Jurkat, Clone E6-1 (cell line): Measurements from ENCODE around the gene COP1. TPM values are rescaled to one million over a fixed set of nuclear protein-coding genes. Genes with fewer than 3 reads are reported as not detected.
"Not testable (repeated sequence)": the region's sequence is repeated elsewhere in the genome, so short reads cannot be mapped to it uniquely, and the experiment has no call there.

ENCODE experiments used
- DNase-seq: peaks from one replicate; pipeline ENCODE4 v3.0.0-alpha.2; 2011; ENCODE audit warnings: low read depth, low spot score
- H3K4me3 ChIP-seq: 2 replicates; pipeline ENCODE4 v1.5.1; 2011; ENCODE audit warnings: mild to moderate bottlenecking, low read length, control low read depth, moderate library complexity
- polyA plus RNA-seq: library from polyadenylated mRNA; unstranded; fragments of >200 nt; gene quantifications from one replicate; pipeline ENCODE4 v1.2.1, GENCODE V29; 2012; ENCODE audit warnings: missing spikeins; ENCODE audit not compliant: insufficient read length, insufficient read depth

COP1 gene
- polyA plus RNA-seq = 15.6 TPM

DNA sequence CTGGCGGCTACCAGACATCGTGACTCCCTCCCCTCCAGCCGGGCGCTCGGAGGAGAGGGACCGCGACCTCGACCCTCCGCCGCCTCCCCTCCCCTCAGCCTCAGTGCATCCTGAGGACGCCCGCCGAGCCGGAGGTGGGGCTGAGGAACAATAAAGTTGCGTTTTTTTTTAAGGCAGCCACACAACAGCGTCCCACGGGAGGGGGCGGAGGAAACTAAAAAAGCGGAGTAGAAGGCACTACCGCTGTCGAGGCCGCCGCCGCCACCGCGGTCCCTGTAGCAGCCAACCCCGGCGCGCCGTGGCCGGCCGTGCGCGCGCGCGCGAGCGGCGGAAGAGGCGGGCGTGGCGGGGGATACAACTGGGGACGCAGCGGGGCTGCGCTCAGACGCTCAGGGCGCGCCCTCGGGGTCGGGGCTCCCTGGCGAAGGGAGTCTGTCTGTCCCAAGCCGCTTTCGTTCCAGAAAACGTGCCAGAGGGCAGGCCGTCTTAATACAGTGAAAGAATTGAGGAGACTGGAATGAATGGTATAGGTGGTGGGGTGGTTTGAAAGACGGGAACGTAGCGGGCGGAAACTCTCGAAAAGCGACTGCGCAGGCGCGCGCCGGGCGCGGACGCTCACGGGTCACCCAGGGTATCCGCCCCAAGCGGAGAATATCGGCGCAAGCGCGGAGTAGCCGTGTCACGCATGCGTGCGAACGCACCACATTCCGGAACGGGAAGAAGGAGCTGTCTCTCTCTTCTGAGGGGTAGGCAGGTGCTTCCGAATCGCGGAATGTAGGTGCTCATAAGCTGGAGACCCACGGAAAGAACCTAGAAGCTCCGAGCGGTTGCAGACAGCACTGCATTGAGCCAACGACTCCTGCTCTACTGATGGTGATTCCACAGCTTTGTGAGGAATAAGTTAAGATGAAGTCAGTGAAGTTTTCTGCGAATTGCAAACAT is at the start of gene COP1:
TSS of gene COP1 (minus strand) at position 326 of the 942 bp plus-strand sequence. CDS start at position 18, 308 bp downstream.
- H3K4me3 ChIP-seq = peak within 1 kb of the TSS; percentile 60
- DNase-seq = peak; percentile 96

DNA sequence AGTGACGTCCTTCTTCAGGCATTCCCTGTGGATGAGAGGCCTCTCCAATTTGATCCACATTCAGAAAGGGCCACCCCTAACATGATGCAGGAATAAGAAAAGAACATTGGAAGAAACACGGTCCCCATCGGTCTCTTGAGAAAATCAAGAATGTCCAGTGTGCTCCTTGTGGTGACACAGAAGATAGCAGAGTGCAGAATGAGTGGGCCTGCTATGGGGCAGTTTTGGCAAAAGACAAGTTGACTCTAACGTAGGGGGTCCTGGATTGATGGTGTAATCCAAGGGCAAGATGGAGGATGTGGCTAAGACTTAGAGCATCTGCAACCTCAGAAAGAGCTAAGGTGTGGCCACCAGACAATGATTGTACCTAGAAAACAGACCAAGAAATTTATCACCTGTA is 45.1 kb upstream of the COP1 start:
- DNase-seq = no peak
- H3K4me3 ChIP-seq = no peak overlapping the region

DNA sequence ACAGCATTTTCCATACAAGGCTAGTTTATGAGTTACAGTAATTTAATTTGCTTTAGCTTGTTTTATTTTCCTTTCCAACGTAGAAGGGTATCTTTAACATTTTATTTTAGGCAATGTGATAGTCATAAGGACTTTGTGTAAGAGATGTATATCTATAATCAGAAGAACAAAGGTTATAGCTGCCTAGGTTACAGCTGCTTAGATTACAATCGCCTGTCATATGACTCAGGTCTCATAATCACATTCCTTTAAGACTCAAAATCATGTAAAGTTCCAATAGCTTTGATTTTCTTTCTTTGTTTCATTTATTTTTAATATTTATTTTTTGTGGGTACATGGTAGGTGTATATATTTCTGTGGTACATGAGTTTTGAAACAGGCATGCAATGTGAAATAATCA is 37.8 kb upstream of the COP1 start:
- no peak for DNase-seq
- no peak overlapping the region for H3K4me3 ChIP-seq

DNA sequence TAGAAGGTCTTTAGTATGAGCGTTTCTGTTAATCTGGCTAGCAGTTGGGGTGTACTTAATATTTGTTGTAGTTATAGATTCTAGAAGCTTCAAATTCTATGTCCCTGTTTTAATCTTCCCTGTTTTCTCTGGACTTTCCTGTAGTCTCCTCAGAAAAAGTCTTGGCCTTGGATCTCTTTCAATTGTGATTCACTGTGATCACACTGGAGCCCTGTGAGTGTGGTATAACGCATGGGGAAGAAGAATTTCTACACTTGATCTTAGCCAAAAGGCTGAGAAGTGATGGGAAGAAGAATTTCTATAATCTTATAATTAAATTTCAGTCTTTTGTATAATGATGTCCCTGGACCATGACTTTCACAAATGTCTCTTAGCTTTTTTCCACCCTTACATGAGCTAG is 36.7 kb upstream of the COP1 start:
- no peak for DNase-seq
- no peak overlapping the region for H3K4me3 ChIP-seq

DNA sequence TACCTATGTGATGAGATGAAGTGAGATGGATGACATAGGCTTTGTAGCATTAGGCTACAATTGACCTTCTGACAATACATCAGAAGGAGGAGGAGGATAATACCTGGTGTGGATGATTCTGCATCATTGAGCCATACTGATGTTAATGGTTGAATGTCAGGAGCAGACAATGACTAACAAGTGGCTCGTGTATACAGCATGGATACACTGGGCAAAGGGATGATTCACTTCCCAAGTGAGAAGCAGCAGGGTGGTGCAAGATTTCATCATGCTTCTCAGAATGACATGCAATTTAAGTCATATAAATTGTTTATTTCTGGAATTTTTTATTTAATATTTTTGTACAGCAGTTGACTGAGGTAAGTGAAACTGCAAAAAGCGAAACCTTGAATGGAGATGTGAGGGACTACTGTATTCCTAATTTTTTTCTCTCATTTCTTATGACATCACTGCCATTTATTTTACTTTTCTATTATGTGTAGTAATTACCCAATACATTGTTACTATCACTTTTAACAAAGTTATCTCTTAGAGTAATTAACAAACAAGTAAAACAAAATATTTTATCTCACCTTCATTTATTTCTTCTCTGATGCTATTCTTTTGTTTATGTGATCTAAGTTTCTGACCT is 34.4 kb upstream of the COP1 start:
- H3K4me3 ChIP-seq = no peak overlapping the region
- no peak for DNase-seq

DNA sequence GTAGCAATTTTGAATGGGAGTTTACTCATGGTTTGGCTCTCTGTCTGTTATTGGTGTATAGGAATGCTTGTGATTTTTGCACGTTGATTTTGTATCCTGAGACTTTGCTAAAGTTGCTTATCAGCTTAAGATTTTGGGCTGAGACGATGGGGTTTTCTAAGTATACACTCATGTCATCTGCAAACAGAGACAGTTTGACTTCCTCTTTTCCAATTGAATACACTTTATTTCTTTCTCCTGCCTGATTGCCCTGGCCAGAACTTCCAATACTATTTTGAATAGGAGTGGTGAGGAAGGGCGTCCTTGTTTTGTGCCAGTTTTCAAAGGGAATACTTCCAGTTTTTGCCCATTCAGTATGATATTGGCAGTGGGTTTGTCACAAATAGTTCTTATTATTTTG is 26.6 kb upstream of the COP1 start:
- not testable (repeated sequence) for DNase-seq, H3K4me3 ChIP-seq

DNA sequence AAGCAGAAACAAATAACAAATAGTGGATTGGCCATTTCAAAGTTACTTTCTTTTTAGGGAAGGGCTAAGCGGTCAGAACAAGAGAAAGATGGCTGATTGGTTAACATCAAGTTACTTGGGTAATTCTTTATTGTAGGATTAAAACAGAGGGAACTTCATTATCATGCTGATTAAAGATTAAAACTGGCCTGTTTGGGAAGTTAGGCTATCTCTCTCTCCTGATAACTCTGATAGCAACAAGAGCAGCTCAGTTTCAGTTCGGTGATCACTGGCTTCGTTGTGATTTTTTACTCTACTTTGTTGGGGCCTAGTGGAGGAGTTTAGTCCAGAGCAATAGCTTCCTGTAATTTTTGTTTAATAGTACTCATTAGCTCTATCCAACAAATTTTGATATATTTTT is 20.5 kb upstream of the COP1 start:
- no peak for DNase-seq
- H3K4me3 ChIP-seq = no peak overlapping the region

DNA sequence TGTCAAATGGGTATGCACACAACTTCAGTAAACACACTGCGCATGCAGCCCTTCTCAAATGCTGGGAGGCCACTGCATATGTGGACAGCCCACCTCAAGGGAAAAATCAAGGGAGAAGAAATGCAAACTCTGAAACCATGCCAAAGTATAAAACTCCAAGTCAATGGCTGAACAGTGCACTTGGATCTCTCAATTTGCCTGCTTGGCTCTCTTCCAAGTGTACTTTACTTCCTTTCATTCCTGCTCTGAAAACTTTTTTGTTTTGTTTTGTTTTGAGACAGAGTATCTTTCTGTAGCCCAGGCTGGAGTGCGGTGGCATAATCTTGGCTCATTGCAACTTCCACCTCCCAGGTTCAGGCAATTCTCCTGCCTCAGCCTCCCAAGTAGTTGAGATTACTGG is 18.8 kb upstream of the COP1 start:
- DNase-seq = no peak
- no peak overlapping the region for H3K4me3 ChIP-seq

DNA sequence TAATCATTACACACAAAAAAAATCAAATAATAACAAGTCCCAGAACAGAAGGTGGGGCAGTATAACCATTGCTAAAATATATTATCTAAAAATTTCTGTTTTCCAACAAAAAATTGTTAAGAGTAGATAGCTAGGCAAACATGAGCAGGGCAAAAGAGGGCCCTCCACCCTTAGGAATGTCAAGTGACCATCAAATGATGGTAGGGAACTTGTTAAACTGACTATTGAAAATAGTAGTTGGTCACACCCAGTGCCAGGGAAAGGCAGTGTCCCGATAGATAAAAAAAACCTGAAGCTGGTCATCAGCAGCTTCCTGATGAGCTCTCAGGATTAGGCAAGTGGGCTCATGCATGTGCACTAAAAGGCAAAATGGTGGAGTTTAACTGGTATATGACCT is 18.4 kb upstream of the COP1 start:
- no peak for DNase-seq
- H3K4me3 ChIP-seq = no peak overlapping the region

DNA sequence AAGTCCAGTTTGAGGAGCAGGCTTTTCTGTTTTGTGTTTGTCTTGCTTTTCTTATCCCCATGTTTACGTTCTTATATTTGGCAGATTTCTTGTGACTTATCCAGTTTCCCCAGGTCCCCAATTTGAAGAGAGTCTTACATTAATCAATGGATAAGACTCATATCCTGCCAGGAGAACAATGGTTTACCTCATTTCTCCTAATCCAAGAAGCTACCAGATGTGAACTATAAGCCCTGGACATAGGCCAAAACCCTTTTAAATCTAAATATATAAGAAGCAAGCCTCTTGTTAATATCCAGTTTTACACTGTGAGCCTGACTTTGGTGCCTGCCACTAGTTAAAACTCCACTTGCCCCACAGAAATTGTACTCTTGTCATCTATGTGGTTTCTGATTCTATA is 15.1 kb upstream of the COP1 start:
- no peak for DNase-seq
- H3K4me3 ChIP-seq = no peak overlapping the region

DNA sequence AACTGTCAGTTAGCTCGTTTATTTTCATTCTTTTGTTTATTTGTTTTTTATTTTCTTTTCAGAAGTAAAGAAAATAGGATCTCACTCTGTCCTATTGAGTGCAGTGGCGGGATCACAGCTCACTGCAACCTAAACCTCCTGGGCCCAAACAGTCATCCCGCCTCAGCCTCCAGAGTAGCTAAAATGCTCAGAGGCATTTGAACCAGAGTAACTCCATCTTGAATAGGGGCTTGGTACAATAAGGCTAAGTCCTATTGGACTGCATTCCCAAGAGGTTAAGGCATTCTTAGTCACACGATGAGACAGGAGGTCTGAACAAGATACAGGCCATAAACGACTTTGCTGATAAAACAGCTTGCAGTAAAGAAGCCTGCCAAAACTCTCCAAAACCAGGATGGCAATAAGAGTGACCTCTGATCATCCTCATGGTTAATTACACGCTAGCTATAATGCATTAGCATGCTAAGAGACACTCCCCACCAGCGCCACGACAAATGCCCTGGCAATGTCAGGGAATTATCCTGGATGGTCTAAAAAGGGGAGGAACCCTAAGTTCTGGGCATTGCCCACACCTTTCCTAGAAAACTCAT is 13.1 kb upstream of the COP1 start:
- DNase-seq = no peak

DNA sequence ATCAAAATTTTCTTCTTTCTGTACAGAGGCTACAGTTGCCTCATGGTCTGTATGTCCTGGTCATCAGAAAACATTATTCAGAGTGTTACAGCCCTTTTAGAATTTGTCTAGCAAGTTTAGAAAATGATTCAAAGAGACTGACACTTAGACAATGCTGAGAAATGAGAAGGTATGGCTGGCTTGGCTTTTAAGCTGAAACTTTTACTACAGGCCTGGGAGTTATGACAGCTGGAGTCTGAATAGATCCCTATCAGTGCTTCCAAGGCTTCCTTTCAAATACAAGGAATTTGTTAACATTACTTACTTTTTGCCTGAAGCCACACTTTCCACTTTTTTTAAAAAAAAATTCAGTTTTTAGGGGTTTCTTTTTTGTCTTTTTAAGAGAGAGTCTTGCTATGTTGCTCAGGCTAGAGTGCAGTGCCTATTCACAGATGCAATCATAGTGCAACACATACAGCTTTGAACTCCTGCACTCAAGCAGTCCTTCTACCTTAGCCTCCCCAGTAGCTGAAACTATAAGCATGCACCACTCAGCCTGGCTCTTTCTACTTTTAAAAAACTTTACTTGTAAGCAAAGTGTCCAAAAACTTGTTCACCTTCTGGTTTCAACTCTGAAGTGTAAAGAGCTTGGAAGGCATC is 10.5 kb upstream of the COP1 start:
- no peak overlapping the region for H3K4me3 ChIP-seq
- no peak for DNase-seq

More for the DNA sequence above, 13.1 kb upstream of the COP1 start:
- no peak overlapping the region for H3K4me3 ChIP-seq

DNA sequence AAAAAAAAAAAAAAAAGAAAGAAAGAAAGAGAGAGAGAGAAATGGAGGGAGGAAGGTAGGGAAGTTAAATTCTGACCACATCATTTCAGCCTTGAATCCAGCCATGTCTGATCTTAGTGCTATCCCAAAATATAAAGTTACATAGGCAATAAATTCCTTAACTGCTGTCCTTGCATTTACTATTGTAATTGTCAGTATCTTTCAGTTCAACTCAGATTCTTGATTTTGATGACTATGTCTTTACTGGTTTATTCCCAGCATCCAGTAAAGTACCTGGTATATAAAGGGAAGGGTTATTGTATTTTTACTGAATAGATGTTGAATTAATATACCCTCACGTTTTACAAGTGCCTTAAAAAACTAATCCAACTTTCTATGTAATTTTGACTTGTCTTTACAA is 8.9 kb upstream of the COP1 start:
- H3K4me3 ChIP-seq = no peak overlapping the region
- no peak for DNase-seq

DNA sequence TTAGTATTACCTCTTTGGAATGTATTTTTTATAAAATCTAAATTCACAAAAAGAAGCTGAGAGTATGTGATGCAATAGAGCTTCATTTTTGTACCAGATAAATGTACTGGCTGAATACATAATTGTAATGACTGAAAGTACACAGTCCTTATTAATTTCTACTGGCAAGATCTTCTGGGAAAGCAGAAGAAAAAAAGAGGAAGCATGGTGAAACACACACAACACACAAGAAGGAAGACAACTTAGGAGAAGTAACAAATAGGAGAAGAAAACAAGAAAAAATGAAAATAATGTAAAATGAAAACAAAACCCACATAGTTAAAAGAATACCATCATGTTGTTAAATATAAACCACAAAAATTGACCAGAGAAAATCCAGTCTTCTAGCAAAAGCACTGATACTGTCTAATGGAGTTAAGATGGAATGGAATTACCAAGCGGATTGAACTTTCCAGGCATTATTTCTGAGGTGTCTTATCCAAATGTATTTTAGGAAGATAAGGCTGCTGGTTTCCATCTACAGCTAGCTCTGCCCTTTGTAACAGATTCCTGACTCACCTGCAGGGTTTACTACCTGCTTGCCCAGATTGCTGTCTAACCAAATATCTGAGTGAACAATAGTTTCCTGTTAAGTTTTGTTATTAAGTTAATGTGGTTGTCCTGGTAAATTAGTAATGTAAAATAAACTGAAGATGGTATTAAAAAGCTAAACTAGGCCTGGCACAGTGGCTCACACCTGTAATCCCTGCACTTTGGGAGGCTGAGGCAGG is 4.5 kb upstream of the COP1 start:
- H3K4me3 ChIP-seq = no peak overlapping the region
- no peak for DNase-seq

DNA sequence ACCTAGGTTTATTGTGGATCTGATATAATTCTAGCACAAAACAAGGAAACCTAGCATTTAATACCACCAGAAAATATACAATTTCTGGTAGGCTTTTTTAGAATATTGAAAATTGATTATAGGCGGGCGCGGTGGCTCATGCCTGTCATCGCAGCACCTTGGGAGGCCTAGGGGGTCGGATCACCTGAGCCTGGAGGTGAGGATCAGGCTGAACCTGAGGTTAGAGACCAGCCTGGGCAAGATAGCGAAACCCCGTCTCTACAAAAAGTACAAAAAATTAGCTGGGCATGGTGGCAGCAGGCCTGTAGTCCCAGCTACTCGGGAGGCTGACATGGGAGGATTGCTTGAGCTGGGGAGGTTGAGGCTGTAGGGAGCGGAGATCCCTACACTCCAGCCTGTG is 948 bp upstream of the COP1 start:
- DNase-seq = no peak

DNA sequence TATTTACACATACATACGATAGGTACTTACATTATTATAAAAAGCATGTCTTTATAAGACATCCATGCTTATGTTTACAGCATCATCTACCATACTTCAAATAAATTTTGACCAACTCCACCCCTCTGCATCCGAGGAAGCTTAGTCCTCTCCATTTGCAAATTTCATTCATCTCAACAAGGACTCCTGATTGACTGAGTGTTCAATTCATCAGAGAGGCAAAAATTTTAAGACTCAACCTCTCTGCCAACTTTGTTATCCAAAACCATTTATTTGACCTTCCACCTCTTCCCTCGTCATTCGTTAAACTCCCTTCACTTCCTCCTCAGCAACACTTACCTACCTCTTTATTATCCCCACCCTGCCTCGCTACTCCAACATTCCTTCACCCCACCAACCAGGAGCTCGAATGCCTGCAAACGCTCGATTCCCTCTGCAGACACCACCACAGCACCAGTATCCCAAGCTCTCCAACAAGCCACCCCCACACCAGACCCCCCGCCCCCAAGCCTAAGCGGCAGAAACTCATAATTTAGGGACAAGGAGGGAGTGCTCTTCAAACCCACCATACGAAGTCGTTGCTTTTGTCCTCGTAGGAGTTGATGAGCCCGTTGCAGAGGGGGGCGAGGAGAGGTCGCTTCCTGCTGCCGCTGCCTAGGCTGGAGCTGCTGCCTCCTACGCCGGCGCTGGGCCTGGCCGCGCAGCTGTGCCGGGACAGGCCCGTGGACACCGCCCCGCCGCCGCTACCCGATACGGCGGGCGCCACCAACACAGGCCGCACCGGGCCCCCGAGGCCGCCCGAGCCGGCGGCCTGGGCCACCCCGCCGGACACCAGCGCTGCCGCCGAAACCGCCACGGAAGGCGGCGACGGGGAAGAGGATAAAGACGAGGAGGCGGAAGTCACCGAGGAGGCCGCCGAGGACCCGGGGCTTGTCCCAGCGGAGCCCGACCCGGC is 803 bp downstream of the COP1 start:
- peak; percentile 20 for DNase-seq
- peak overlapping the region; percentile 60 for H3K4me3 ChIP-seq

More for the DNA sequence above, 948 bp upstream of the COP1 start:
- peak overlapping the region; percentile 60 for H3K4me3 ChIP-seq

DNA sequence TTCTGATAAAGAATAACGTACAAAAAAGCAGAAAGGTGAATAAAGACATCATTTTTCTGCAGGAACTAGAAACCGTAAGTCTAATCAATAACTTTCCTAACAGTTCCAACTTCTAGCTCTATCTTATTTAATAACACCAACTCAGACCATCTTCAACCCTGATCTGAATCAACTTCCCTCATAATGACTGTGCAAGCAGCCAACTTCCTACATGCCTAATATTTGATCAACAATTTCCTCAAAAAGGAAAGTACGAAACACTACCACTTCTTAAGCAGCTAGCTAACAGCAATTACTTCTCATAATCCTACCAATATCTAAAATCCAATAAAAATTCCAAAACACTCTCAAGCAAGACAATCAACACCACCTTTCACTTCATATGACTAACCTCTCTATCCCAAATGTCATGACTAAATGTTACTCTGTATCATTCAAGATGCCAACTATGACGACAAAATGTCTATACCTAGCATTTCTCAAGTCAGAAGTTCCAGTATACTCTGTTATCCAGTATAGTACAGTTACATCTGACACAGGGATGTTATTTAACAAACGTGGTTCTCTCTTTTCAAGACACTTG is 1.7 kb downstream of the COP1 start:
- peak overlapping the region; percentile 60 for H3K4me3 ChIP-seq
- DNase-seq = no peak
